GM12878 (cell line): ENCODE results near the gene DNAJC15. TPM values are rescaled to one million over a fixed set of nuclear protein-coding genes. Genes with fewer than 3 reads are reported as not detected.
A peak's percentile ranks its signal among the peaks of the same experiment; 100 is the strongest.

Experiments used
- ATAC-seq: fragments of 200-7000 bp; cut with Tn5 transposase; 3 replicates; pipeline ENCODE4 v1.9.1; 2020; ENCODE audit warnings: mild to moderate bottlenecking, moderate library complexity
- BruUV-seq: library from RNA; stranded (reverse); fragments of 400-500 nt; replicated peaks from 2 replicates; lab custom pipeline; 2021; lab: Mats Ljungman, UMichigan
- CTCF ChIA-PET: fragments of 300-600 bp; sonication (Branson Sonifier 250); formaldehyde crosslinking; extraction: SDS; loops from one replicate; lab custom pipeline; 2021; ENCODE audit warnings: inconsistent platforms; lab: Yijun Ruan, JAX
- POLR2A ChIA-PET: fragments of 350-600 bp; formaldehyde crosslinking; extraction: SDS; loops from one replicate; lab custom pipeline; 2021; ENCODE audit warnings: inconsistent platforms; lab: Charles Lee
- RAD21 ChIA-PET: fragments of 300-600 bp; sonication (Branson Sonifier 250); formaldehyde crosslinking; loops from one replicate; lab custom pipeline; 2023; ENCODE audit warnings: antibody characterized with exemption; ENCODE audit not compliant: unreplicated experiment; lab: Charles Lee
- SMC1A ChIA-PET: fragments of 300-600 bp; sonication (Branson Sonifier 250); formaldehyde crosslinking; loops from one replicate; lab custom pipeline; 2023; ENCODE audit not compliant: unreplicated experiment, uncharacterized antibody; lab: Charles Lee
- DNase-seq: peaks from one replicate; pipeline ENCODE4 v3.0.0-alpha.2; 2011; ENCODE audit warnings: low read depth, low spot score
- FAIRE-seq: peaks from 3 replicates; lab custom pipeline; 2011; peaks lifted over from hg19 to GRCh38; lab: Jason Lieb, UNC
- H2AFZ ChIP-seq: 2 replicates; pipeline ENCODE4 v1.6.0; 2011; ENCODE audit warnings: low read depth, low read length, control low read depth; ENCODE audit not compliant: control insufficient read depth
- H3K27ac ChIP-seq: 2 replicates; pipeline ENCODE4 v1.5.1; 2011; ENCODE audit warnings: control low read depth; ENCODE audit not compliant: control insufficient read depth, insufficient read depth
- H3K27me3 ChIP-seq, 2 experiments: replicated peaks in 1 of 2; 2 replicates each; pipeline versions ENCODE4 v1.6.0 to v1.6.1; 2011; ENCODE audit warnings: low read length in 1 of 2; ENCODE audit not compliant: control insufficient read depth in 2 of 2, insufficient read depth in 2 of 2
- H3K36me3 ChIP-seq, 2 experiments: 2 replicates each; pipeline ENCODE4 v1.5.1; 2011; ENCODE audit warnings: low read length in 1 of 2; ENCODE audit not compliant: control insufficient read depth in 2 of 2, insufficient read depth in 2 of 2
- H3K4me1 ChIP-seq: 2 replicates; pipeline ENCODE4 v1.6.1; 2011; ENCODE audit warnings: mild to moderate bottlenecking, low read length, moderate library complexity, mixed read lengths; ENCODE audit not compliant: control insufficient read depth, insufficient read depth
- H3K4me2 ChIP-seq: 2 replicates; pipeline ENCODE4 v1.6.0; 2011; ENCODE audit warnings: control low read depth; ENCODE audit not compliant: control insufficient read depth, insufficient read depth
- H3K4me3 ChIP-seq: fragments of 200-600 bp; sonication (generic); 2 replicates; pipeline ENCODE4 v1.5.1; 2016
- H3K79me2 ChIP-seq: 2 replicates; pipeline ENCODE4 v1.6.0; 2011; ENCODE audit warnings: low read length; ENCODE audit not compliant: control insufficient read depth, insufficient read depth
- H3K9ac ChIP-seq: 2 replicates; pipeline ENCODE4 v1.8.0; 2011; ENCODE audit warnings: low read length, control low read depth, mixed read lengths; ENCODE audit not compliant: control insufficient read depth, insufficient read depth
- H3K9me3 ChIP-seq: replicated peaks from 3 replicates; pipeline ENCODE4 v1.5.1; 2011; ENCODE audit warnings: mild to moderate bottlenecking, low read length; ENCODE audit not compliant: control insufficient read depth, insufficient read depth
- H4K20me1 ChIP-seq: 2 replicates; pipeline ENCODE4 v1.6.0; 2011; ENCODE audit not compliant: control insufficient read depth, insufficient read depth
- ASH2L ChIP-seq: fragments of 300-600, 200-600 bp; sonication (generic); IDR thresholded peaks from 2 replicates; pipeline ENCODE4 v1.6.1; 2017; ENCODE audit warnings: low read depth, mild to moderate bottlenecking, borderline replicate concordance
- BCL11A ChIP-seq: IDR thresholded peaks from 2 replicates; pipeline ENCODE4 v1.6.1; 2011; ENCODE audit warnings: low read depth, low read length
- BRCA1 ChIP-seq: IDR thresholded peaks from 2 replicates; pipeline ENCODE4 v1.6.1; 2011; ENCODE audit warnings: low read depth, low read length, improper control_type of control experiment
- CBFB ChIP-seq: IDR thresholded peaks from 2 replicates; pipeline ENCODE4 v1.6.1; 2016; ENCODE audit warnings: antibody characterized with exemption, low read depth
- EED ChIP-seq: sonication (generic); IDR thresholded peaks from 2 replicates; pipeline ENCODE4 v1.6.1; 2016; ENCODE audit warnings: antibody characterized with exemption, low read depth
- MTA2 ChIP-seq: fragments of 450-650 bp; IDR thresholded peaks from 2 replicates; pipeline ENCODE4 v1.6.1; 2016; ENCODE audit warnings: low read depth, mild to moderate bottlenecking, moderate library complexity
- MYC ChIP-seq: IDR thresholded peaks from 2 replicates; pipeline ENCODE4 v1.6.1; 2011; ENCODE audit warnings: mild to moderate bottlenecking, low read length, moderate library complexity, inconsistent platforms; ENCODE audit not compliant: insufficient read depth, insufficient replicate concordance, insufficient read length, severe bottlenecking
- PML ChIP-seq: IDR thresholded peaks from 2 replicates; pipeline ENCODE4 v1.6.1; 2012; ENCODE audit warnings: low read length, inconsistent platforms
- POU2F2 ChIP-seq: IDR thresholded peaks from 3 replicates; pipeline ENCODE4 v1.6.1; 2011; ENCODE audit warnings: low read depth, mild to moderate bottlenecking, low read length, borderline replicate concordance
- ZNF384 ChIP-seq: IDR thresholded peaks from 2 replicates; pipeline ENCODE4 v1.6.1; 2012; ENCODE audit warnings: low read depth, mild to moderate bottlenecking, low read length, improper control_type of control experiment, borderline replicate concordance
- WGBS: methylation state at CpG from one replicate; pipeline ENCODE4 v1.1.6; 2016; ENCODE audit warnings: low lambda C conversion rate; ENCODE audit not compliant: insufficient replicate concordance, insufficient coverage; ENCODE audit errors: missing lambda C conversion rate; 5-methylcytosine and 5-hydroxymethylcytosine counted together
- in situ Hi-C: fragments of 300-500 bp; cut with MboI; formaldehyde crosslinking; loops from 9 replicates; pipeline ENCODE4 v1.14.3; 2018; ENCODE audit warnings: mixed read lengths
- intact Hi-C: fragments of 100-400 bp; cut with micrococcal nuclease; formaldehyde crosslinking; loops from one replicate; pipeline ENCODE4 v1.14.2; 2022; ENCODE audit not compliant: unreplicated experiment
- polyA plus RNA-seq, 11 experiments: library from polyadenylated mRNA; depleted of rRNA in 4 of 11; unstranded in 6 of 11; stranded (reverse) in 5 of 11; fragments of >200 nt; fragmentation: Nextera tagmentation in 4 of 11; fragmentation: Illumina TruSeq in 1 of 11; extraction: Ambion mirVana in 4 of 11; extraction: Trizol in 1 of 11; gene quantifications; 1 replicate in 1 of 11; 2 replicates in 10 of 11; pipeline versions ENCODE4 v1.2.1 to v1.2.3, GENCODE V29; 2011 to 2016; ENCODE audit warnings: inconsistent platforms in 2 of 11, missing spikeins in 2 of 11, low read depth in 1 of 11
- total RNA-seq, 4 experiments: library from RNA; depleted of rRNA in 3 of 4; stranded (reverse); fragments of >200 nt in 3 of 4; fragmentation: Illumina TruSeq in 1 of 4; extraction: Trizol in 1 of 4; gene quantifications; 2 replicates each; pipeline versions ENCODE4 v1.2.1 to v1.2.3, GENCODE V29; 2013 to 2021
- TF ChIP-seq, protein P1 (sequence below): IDR thresholded peaks from 2 replicates; pipeline ENCODE4 v1.6.1; 2012; ENCODE audit warnings: mild to moderate bottlenecking, low read depth, low read length

DNAJC15 gene
- total and polyA plus RNA-seq, 10 of the 15 experiments (the other 5 are each of a cell fraction or from before 2014, with no cell fraction given): 13.1 to 104 (median 54.4) TPM

DNA sequence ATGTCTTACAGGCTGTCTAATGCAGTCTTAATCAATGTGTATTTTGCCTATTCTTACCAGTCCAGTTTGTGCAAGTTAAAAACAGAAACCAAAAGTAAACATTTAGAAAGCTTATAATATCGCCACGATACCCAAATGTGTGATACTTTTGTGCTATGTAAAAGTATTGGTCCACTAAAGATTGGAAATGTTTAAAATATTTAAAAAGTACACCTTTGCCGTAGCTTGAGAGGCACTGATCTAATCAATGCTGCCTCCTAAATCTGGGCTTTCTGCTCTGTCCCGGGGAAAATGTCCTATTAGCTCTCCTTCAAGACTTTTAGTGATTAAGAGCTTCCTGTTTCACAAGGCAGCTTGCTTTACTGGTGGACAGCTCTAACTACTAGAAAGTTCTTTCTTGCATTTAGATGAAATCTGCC, 64.7 kb downstream of the DNAJC15 start:
- Histone ChIP-seq H3K36me3 (peaks cover 2 to 3% of the 10 kb centered on the region in 2 experiments; a peak in 3 of 4 replicates), H2AFZ (peak overlapping the region; percentile 35; the same call in 1 of the 2 replicates), H3K79me2 (no peaks in the 10 kb centered on the region; the same call in none of the 2 replicates), H3K4me1 (peaks cover 2% of the 10 kb centered on the region; the same call in 1 of the 2 replicates), H3K27me3 (no peaks in the 10 kb centered on the region), H3K9ac (peak overlapping the region; percentile 17; the same call in 1 of the 2 replicates), H3K4me2 (no peak overlapping the region), H3K9me3 (peaks cover 8% of the 10 kb centered on the region), H3K4me3 (peak overlapping the region; percentile 41), H3K27ac (peak overlapping the region; percentile 29; the same call in 1 of the 2 replicates), H4K20me1 (no peaks in the 10 kb centered on the region)
- DNase-seq: no peak
- WGBS: 80% methylated on average over 4 of the region's 4 CpGs
- no TSS peak for BruUV-seq
- ChIA-PET POLR2A (no interaction called here), CTCF (interaction anchor here (0.6 to 3.0 kb wide), 8 partner anchors 12 to 773 kb away, joined by 3 to 10 read pairs (median 4); no protein-coding TSS in a partner anchor), SMC1A (interaction anchor here (0.6 to 5.6 kb wide), 23 partner anchors 7 to 145 kb away, joined by 3 to 45 read pairs (median 3); partner anchors contain the start of gene EPSTI1), RAD21 (interaction anchor here (0.6 to 2.0 kb wide), 8 partner anchors 8 to 716 kb away, joined by 3 to 7 read pairs (median 3); no protein-coding TSS in a partner anchor)
- in situ Hi-C loops: no loop called here
- FAIRE-seq: no peak
- ATAC-seq: peak; percentile 74
- no peak for TF ChIP-seq PML
- 0 out of 2 replicates have a peak, but pooled peaks have one; percentile 31 for TF ChIP-seq ASH2L
- intact Hi-C loops: loop anchor here (5.0 kb wide), 1 partner anchor 714 kb away; no protein-coding TSS in a partner anchor

DNA sequence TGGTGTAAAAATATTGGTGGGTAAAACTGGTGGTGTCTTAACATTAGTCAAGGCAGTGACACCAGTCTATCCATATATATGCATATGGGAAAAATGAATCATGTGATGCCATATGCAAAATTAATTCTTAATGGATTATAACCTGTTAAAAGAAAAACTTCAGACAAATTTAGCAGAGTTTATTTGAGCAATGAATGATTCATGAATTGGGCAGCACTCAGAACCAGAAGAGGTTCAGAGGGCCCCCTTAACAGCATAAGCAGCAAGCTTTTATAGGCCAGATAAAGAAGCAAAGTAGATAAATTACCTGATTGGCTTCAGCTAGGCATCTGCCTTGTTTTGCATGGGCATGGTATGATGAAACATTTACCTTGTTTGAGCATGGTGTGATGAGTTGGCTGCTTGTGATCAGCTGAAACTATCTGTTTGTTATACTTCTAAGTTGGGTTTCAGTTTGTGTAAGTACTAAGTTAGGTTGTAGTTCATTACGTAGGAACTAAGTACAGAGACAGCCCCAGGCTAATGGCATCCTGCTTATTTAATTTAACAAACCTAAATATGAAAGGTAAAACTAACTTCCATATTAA, 66.6 kb downstream of the DNAJC15 start:
- in situ Hi-C loops: no loop called here
- ATAC-seq: no peak
- Histone ChIP-seq H3K9ac (no peak overlapping the region), H4K20me1 (no peaks in the 10 kb centered on the region), H3K4me1 (peaks cover 10% of the 10 kb centered on the region), H3K79me2 (no peaks in the 10 kb centered on the region; the same call in none of the 2 replicates), H3K4me2 (no peak overlapping the region), H2AFZ (no peak overlapping the region), H3K27me3 (no peaks in the 10 kb centered on the region), H3K36me3 (peaks cover 2 to 3% of the 10 kb centered on the region in 2 experiments; a peak in 3 of 4 replicates), H3K9me3 (peaks cover 8% of the 10 kb centered on the region), H3K27ac (no peak overlapping the region), H3K4me3 (no peak overlapping the region)
- ChIA-PET CTCF (no interaction called here), POLR2A (no interaction called here), SMC1A (interaction anchor here (0.5 kb wide), 1 partner anchor 212 kb away, joined by 3 read pairs; no protein-coding TSS in a partner anchor), RAD21 (interaction anchor here (1.4 kb wide), 1 partner anchor 15 kb away, joined by 3 read pairs; no protein-coding TSS in a partner anchor)
- 100% methylated on average over 1 of the region's 1 CpG for WGBS
- FAIRE-seq: no peak
- BruUV-seq: no TSS peak
- intact Hi-C loops: loop anchor here (5.0 kb wide), 1 partner anchor 712 kb away; no protein-coding TSS in a partner anchor
- no peak for DNase-seq
- TF ChIP-seq CBFB: no peak
- no peak for TF ChIP-seq MTA2
- TF ChIP-seq MYC: no peak
- no peak for TF ChIP-seq ZNF384
- no peak for TF ChIP-seq POU2F2
- TF ChIP-seq, protein P1, sequence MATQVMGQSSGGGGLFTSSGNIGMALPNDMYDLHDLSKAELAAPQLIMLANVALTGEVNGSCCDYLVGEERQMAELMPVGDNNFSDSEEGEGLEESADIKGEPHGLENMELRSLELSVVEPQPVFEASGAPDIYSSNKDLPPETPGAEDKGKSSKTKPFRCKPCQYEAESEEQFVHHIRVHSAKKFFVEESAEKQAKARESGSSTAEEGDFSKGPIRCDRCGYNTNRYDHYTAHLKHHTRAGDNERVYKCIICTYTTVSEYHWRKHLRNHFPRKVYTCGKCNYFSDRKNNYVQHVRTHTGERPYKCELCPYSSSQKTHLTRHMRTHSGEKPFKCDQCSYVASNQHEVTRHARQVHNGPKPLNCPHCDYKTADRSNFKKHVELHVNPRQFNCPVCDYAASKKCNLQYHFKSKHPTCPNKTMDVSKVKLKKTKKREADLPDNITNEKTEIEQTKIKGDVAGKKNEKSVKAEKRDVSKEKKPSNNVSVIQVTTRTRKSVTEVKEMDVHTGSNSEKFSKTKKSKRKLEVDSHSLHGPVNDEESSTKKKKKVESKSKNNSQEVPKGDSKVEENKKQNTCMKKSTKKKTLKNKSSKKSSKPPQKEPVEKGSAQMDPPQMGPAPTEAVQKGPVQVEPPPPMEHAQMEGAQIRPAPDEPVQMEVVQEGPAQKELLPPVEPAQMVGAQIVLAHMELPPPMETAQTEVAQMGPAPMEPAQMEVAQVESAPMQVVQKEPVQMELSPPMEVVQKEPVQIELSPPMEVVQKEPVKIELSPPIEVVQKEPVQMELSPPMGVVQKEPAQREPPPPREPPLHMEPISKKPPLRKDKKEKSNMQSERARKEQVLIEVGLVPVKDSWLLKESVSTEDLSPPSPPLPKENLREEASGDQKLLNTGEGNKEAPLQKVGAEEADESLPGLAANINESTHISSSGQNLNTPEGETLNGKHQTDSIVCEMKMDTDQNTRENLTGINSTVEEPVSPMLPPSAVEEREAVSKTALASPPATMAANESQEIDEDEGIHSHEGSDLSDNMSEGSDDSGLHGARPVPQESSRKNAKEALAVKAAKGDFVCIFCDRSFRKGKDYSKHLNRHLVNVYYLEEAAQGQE: no peak
- no peak for TF ChIP-seq BCL11A
- no peak for TF ChIP-seq EED
- TF ChIP-seq BRCA1: no peak
